Motor neuron (in vitro differentiated cells): ENCODE data around the gene EMILIN3. TPM values are rescaled to one million over a fixed set of nuclear protein-coding genes. Genes with fewer than 3 reads are reported as not detected.
A peak's percentile ranks its signal among the peaks of the same experiment; 100 is the strongest.

Source experiments
- ATAC-seq, 8 experiments: fragments of 200-7000 bp; cut with Tn5 transposase; replicated peaks in 6 of 8; 2 replicates each; pipeline ENCODE4 v1.8.0; 2021; ENCODE audit warnings: mild to moderate bottlenecking in 8 of 8, moderate library complexity in 8 of 8
- H3K27ac ChIP-seq, 2 donors: fragments of 250-450 bp; sonication (Bioruptor Pico); 2 replicates each; pipeline ENCODE4 v1.9.0; 2021; ENCODE audit warnings: antibody characterized with exemption in 2 of 2, mild to moderate bottlenecking in 2 of 2, moderate library complexity in 1 of 2
- H3K4me1 ChIP-seq, 2 donors: fragments of 250-450 bp; sonication (Bioruptor Pico); replicated peaks in 1 of 2; 2 replicates each; pipeline ENCODE4 v1.6.1; 2021; ENCODE audit warnings: antibody characterized with exemption in 2 of 2, mild to moderate bottlenecking in 2 of 2, moderate library complexity in 1 of 2
- H3K4me3 ChIP-seq, 5 donors: fragments of 250-450 bp; sonication (Bioruptor Pico); 2 replicates each; pipeline ENCODE4 v1.9.0; 2021; ENCODE audit warnings: antibody characterized with exemption in 5 of 5, mild to moderate bottlenecking in 5 of 5, moderate library complexity in 4 of 5
- WGBS, 10 experiments: fragments of 450-650 bp; shearing (Covaris generic); methylation state at CpG; one replicate each; pipeline ENCODE4 v1.0.0; 2022; 5-methylcytosine and 5-hydroxymethylcytosine counted together
- in situ Hi-C, 9 experiments: fragments of 400-800 bp; cut with MboI; loops; one replicate each; pipeline ENCODE4 v1.15.0; 2021; ENCODE audit warnings: low sequenced_read_pairs in 9 of 9, low pct_unique_long_range_greater_than_20kb in 2 of 9; ENCODE audit not compliant: unreplicated experiment in 9 of 9
- total RNA-seq, 8 experiments: library from RNA; unstranded; fragments of 300-600 nt; gene quantifications; 2 replicates each; pipeline versions ENCODE4 v1.2.3 to v1.2.4, GENCODE V29; 2022

EMILIN3 gene
- total RNA-seq, 8 experiments from 2014 or later = 0.64 to 3.2 (median 1.1) TPM

DNA sequence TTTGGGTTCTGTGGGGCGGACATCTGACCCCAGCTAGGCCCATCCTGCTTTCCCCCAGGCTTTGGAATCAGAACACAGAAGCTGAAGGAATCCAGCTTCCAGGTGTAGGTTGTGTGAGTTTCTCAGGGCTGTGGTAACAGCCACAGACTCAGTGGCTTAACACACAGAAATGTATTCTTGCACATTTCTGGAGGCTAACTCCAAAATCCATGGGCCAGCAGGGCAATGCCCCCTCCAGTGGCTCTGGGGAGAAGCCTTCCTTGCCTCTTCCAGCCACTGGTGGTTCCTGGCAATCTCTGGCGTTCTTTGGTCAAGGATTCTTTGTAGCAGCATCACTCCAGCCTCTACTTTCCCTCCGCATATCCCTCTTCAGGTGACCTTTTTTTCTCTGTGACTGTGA, 1.3 kb upstream of the EMILIN3 start:
- no peak for ATAC-seq
- WGBS, 10 experiments = 89 to 100% (median 100%) methylated on average over 1 of the region's 3 CpGs; no CpG with 5 or more reads in 5 of the 10 experiments
- Histone ChIP-seq H3K27ac (no peak overlapping the region), H3K4me1 (no peaks in the 10 kb centered on the region), H3K4me3 (no peak overlapping the region)
- in situ Hi-C loops = no loop called here

DNA sequence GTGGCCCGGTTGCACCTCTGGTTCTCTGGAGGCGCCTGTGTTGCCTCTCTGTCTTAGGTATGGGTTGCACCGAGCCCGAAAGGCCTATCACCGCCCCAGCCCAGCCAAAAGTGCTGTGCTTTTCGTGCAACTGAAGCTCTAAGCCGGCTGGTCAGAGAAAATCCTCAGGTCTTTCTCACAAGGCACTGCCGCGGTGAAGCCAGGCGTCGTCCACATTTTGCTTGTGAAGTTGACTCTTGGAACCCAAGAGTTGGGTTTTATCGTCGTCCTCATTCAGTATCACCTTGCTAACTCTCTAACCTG, 726 bp upstream of the EMILIN3 start:
- Histone ChIP-seq H3K4me3 (no peak overlapping the region), H3K4me1 (no peaks in the 10 kb centered on the region), H3K27ac (no peak overlapping the region)
- no peak for ATAC-seq
- WGBS, 10 experiments = 60 to 100% (median 80%) methylated on average over 2 to 8 of the region's 13 CpGs; no CpG with 5 or more reads in 6 of the 10 experiments
- in situ Hi-C loops = no loop called here

DNA sequence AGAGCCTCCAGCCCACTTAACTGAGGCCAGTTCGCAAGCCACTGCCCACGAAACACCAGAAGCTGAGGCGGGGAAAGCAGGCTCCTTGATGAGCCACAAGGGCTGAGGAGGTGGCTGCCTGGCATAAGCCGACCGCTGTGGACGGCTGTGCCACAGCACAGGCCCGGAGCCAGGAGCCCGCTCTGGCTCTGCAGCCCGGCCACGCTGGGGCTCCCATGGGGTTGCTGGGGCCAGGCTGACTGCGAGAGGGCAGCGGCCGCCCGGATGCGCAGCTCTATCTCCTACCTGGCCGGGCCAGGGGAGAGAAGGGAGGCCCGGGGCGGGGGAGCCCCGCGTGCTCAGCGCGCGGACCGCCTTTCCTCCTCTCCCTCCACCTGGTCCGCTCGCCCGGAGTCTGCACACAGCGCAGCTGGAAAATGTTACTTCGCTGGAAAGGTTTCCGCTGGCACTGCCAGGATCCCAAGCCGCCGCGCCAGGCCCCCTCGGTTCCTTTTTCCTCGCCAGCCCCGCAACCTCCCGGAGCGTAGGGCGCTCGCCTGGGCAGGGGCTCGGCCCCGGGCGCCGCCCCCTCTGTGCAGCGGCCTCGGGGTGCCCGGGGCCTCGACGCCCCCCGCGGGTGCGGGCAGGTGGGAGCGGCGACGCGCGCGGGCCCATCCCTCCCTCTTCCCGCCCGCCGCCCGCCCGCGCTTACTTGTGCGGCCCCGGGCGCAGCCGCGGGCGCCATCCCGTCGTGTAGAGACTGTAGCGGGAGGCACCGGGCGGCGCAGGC, 657 bp downstream of the EMILIN3 start:
- no peak overlapping the region for H3K27ac ChIP-seq
- 0 to 30% (median 21%) methylated on average over 1 to 7 of the region's 76 CpGs; no CpG with 5 or more reads in 7 of the 10 experiments for WGBS, 10 experiments
- in situ Hi-C loops = no loop called here
- no peaks in the 10 kb centered on the region for H3K4me1 ChIP-seq
- peak; percentile 26 to 75 (median 67) for ATAC-seq
- H3K4me3 ChIP-seq = peak overlapping the region; percentile 36 to 43 (median 39)

DNA sequence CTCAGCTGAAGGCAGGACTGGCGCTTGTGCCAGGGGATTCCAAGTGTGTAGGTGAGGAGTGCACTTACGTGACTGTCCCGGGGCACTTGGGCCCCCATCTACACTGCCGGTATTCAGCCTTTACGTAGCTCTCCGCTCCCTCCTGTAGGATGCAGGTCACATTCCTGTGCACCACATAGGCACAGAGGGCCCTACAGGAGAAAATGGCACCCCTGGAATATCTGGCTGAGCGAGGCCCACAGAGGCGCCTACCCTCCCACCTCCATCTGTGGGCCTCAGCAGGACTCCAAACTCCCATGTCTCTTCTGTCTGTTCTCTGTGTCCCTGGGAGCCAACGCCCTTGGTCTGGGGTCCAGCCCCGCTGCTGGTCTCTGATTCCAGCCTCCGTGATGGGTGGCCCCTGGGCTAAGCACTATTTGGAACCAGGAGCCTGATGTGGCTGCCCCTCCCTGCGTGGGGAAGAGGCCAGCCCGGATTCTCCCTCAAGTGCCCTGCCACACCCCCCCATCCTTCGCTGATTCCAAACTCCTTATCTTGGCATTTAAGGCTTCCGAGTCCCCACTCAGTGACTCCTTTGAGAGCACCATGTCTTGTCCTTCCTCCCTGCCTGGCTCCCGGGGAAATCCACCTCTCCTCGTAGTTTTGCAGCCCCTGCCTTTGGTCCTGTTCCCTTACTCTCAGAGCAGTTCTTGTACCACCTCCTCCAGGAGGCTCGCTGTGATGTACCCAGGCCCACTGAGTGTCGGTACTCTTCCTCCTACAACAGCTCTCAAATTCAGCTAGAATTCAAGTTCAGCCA, 1.5 kb downstream of the EMILIN3 start:
- WGBS, 10 experiments = 37 to 84% (median 59%) methylated on average over 2 to 7 of the region's 19 CpGs; no CpG with 5 or more reads in 6 of the 10 experiments
- no peak overlapping the region for H3K27ac ChIP-seq
- ATAC-seq = no peak
- in situ Hi-C loops = no loop called here
- H3K4me1 ChIP-seq = no peaks in the 10 kb centered on the region
- H3K4me3 ChIP-seq = peak overlapping the region in 1 of 5 donors; percentile 43

DNA sequence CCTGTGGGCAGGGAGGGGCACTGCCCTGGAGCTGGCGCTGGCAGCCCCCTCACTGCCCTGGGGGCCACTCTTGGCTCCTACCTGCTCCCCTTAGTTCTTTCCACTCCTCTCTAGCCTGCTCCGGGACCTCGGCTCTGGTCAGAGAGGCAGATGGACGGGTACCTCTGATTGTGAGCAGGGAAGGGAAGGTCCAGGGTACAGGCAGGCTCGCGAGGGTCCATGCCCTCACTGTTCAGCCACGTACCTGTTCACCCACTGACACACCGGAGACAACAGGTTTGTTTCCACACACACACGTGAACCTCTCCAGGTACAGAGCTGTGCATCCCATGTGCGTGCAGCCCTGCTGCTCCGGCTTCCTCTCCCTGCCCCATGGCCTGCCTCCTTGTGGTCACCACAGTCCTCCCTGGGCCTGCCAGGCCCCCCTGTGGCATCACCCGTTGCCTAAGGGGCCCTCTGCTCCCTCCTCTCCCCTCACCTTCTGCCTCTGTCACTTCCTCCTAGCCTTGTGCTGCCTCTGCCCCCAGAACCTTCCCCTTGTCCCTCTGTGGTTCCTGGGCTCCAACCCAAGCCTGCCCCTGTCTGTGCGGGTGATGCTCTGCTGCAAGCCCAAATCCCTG, 2.3 kb downstream of the EMILIN3 start:
- H3K27ac ChIP-seq = no peak overlapping the region
- no peak overlapping the region for H3K4me3 ChIP-seq
- 60 to 100% (median 92%) methylated on average over 1 to 6 of the region's 13 CpGs; no CpG with 5 or more reads in 7 of the 10 experiments for WGBS, 10 experiments
- in situ Hi-C loops = no loop called here
- no peak for ATAC-seq
- H3K4me1 ChIP-seq = no peaks in the 10 kb centered on the region

DNA sequence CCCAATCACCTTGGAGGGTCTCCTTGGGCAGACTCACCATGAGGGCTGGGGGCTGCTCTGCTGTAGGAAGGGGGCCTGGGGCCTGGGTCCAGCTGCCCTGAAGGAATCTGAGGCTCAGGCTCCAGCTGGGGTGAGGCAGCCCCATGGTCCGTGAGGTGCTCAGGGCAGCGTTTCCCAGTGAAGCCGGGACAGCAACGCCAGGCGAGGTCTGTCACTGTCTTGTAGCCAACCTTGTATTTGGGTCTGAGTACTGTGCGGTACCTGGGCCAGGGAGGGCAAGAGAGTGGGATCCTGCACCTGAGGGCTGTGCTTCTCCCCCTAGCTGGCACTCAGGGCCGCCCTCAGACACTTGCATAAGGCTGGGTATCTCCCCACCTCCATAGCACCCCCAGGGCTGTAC, 3.0 kb downstream of the EMILIN3 start:
- Histone ChIP-seq H3K27ac (no peak overlapping the region), H3K4me1 (no peaks in the 10 kb centered on the region), H3K4me3 (no peak overlapping the region)
- 0 to 100% (median 67%) methylated on average over 1 to 5 of the region's 7 CpGs; no CpG with 5 or more reads in 6 of the 10 experiments for WGBS, 10 experiments
- no peak for ATAC-seq
- in situ Hi-C loops = no loop called here

DNA sequence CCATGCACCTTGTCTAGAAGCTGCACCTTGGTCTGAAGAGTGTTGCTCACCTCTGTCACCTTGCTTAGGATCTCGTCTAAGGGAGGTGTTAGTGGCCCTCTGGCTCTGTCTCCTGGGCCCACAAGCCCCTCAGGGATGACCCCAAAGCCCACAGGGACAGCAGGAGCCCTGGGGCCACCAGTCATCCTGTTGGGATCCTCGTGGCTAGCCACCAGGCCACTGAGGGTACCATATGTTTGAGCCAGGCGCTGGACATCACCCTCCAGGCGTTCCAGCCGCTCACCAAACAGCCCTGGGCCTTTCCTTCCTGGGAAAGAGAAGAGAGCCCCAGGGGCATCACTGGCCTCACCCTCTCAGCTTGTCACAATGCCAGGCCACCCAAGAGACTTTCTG, 3.9 kb downstream of the EMILIN3 start:
- Histone ChIP-seq H3K27ac (no peak overlapping the region), H3K4me3 (no peak overlapping the region), H3K4me1 (no peaks in the 10 kb centered on the region)
- in situ Hi-C loops = no loop called here
- 83 to 100% (median 100%) methylated on average over 1 to 3 of the region's 5 CpGs; no CpG with 5 or more reads in 6 of the 10 experiments for WGBS, 10 experiments
- ATAC-seq = no peak

DNA sequence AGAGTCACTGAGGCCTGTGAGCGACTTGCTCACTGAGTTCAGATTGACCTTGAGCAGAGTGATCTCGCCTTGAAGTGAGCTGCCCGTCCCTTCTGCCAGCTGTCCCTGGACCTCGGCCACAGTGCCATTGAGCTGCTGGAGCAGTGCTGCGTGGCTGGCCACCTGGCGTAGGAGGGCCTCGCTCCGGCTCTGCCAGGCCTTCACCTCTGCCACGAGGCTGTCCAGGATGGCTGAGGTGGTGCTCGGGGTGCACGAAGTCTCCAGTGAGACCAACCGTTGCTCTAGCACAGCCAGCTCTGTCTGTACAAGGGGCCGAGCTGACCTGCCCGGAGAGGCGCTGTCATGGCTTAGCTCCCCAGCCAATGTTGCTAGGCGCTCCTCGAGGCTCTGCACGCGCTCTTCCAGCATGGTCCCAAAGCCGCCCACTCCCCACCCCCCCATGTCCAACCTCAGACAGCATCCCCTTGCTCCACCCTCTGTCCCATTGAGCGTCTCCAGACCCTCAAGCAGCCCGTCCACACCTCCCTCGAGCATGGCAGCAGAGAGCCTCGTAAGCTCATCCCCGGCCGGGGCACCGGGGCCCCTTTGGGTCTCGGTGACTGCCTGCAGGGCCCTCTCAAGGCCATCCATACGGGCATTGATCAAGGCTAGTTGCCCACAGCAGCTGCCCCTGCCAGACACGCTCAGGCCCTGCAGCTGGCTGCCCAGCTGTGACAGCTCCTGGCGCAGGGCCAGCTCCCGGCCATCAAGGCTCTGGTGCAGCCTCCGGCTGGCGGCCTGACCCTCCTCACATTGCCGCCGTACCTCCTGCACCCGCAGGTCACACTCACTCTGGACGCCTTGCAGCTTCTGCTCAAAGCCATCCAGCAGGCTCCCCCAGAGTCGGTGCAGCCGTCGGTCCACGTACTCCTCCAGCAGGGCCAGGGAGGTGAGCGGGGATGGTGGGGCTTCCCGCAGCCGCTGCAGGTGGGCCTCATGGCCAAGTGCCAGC, 4.6 kb downstream of the EMILIN3 start:
- 60 to 82% (median 82%) methylated on average over 3 to 12 of the region's 45 CpGs; no CpG with 5 or more reads in 7 of the 10 experiments for WGBS, 10 experiments
- in situ Hi-C loops = no loop called here

DNA sequence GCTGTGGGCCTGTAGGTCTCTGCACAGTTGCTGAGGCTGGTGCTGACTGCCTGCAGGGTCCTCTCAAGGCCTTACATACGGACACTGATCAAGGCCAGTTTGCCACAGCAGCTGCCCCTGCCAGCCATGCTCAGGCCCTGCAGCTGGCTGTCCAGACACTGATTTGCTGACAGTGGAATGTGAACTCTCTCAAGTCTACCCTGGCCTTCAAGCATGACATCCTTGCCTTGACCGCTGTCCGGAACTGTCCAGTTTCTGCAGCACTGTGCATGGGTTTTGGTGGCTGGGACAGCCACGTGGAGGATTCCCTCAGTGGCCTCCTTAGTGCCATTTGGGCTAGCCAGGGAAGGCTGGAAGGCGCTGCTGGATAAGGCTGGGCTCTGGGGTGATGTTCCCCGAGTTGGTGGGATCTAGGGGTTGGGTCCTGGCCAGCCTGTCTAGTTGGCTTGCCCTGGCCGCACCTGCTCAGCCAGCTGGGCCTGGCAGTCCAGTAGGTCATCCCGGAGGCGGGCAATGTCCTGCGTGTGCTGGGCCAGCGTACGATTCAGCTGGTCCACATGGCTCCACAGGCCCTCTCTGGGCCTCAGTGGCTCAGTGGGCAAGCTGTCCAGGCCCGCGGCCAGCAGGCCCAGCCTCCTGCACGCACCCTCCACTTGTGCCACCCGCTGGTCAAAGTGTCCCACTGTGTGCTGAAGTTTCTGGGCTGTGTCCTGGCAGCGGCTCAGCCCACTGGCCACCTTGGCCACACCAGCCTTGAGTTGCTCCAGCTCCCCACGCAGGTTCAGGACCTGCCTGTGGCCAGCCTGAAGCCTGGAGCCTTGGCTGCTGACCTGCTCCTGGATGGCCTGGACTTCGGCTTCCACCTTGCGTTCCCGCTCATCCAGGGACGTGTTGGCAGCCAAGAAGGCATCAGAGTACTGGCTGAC, 5.5 kb downstream of the EMILIN3 start:
- WGBS, 10 experiments = 80 to 92% (median 90%) methylated on average over 2 to 7 of the region's 22 CpGs; no CpG with 5 or more reads in 6 of the 10 experiments
- ATAC-seq = no peak
- in situ Hi-C loops = no loop called here

More for the DNA sequence above, 4.6 kb downstream of the EMILIN3 start:
- no peak overlapping the region for H3K4me3 ChIP-seq
- no peaks in the 10 kb centered on the region for H3K4me1 ChIP-seq
- no peak for ATAC-seq
- no peak overlapping the region for H3K27ac ChIP-seq

DNA sequence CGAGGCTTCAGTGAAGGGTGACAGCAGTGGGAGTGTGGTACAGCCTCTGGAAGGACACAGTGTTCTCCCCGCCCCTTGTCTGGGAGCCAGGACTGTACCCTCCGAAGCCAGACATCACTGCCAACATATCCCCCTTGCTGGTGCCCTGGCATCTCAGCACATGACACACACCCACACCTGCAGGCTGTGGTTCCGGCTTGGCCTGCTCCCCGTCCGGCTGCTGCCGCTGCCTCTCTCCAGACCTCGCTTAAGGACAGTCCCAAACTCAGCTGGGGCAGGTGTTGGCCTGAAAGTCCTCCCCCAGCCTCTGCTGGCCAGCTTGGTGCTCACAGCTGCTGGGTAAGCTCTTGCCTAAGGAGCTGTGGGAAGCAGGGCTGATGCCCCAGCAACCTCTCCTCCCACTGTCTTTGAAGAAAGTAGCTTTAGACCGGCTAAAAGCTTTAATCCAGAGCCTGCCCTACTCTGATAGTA, 7.0 kb downstream of the EMILIN3 start:
- Histone ChIP-seq H3K4me3 (no peak overlapping the region), H3K4me1 (no peaks in the 10 kb centered on the region), H3K27ac (no peak overlapping the region)
- no peak for ATAC-seq
- 74 to 96% (median 82%) methylated on average over 1 to 5 of the region's 9 CpGs; no CpG with 5 or more reads in 5 of the 10 experiments for WGBS, 10 experiments
- in situ Hi-C loops = no loop called here

More for the DNA sequence above, 5.5 kb downstream of the EMILIN3 start:
- no peaks in the 10 kb centered on the region for H3K4me1 ChIP-seq
- no peak overlapping the region for H3K27ac ChIP-seq
- no peak overlapping the region for H3K4me3 ChIP-seq

DNA sequence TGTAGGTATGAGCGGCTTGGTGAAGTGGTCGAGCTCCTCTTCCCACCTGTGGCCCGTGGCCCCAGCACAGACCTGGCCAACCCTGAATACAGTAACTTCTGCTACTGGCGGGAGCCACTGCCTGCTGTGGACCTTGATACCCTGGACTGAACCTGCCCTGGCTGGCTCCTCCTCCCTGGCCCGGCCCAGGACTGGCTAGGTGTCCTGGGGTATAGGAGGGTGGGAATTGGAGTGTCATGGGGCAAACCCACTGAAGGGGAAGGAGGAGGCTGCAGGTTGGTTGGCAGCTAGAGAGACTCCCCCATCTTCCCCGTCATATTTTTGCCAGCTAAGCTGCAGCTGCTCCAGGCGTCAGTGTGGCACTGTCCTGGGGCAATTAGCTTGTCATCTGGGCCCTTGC, 7.9 kb downstream of the EMILIN3 start:
- Histone ChIP-seq H3K27ac (no peak overlapping the region), H3K4me1 (no peaks in the 10 kb centered on the region), H3K4me3 (no peak overlapping the region)
- ATAC-seq = no peak
- 80 to 100% (median 90%) methylated on average over 1 to 4 of the region's 7 CpGs; no CpG with 5 or more reads in 4 of the 10 experiments for WGBS, 10 experiments
- in situ Hi-C loops = no loop called here
